OCI-LY1 (cell line): ENCODE measurements around the gene NAGLU.

Experiments used
- EZH2 ChIP-seq: fragments of 200-600 bp; sonication (generic), shearing (Covaris generic); IDR thresholded peaks from 2 replicates; pipeline ENCODE4 v1.8.0; 2017; ENCODE audit warnings: borderline replicate concordance, mixed run types, mild to moderate bottlenecking, antibody characterized with exemption, low read length, moderate library complexity, mixed read lengths
- TF ChIP-seq, protein P1 (sequence below): fragments of 200-600 bp; sonication (generic), shearing (Covaris generic); IDR thresholded peaks from 2 replicates; pipeline ENCODE4 v1.5.1; 2017; ENCODE audit warnings: mild to moderate bottlenecking, antibody characterized with exemption, low read length, moderate library complexity, mixed read lengths

DNA sequence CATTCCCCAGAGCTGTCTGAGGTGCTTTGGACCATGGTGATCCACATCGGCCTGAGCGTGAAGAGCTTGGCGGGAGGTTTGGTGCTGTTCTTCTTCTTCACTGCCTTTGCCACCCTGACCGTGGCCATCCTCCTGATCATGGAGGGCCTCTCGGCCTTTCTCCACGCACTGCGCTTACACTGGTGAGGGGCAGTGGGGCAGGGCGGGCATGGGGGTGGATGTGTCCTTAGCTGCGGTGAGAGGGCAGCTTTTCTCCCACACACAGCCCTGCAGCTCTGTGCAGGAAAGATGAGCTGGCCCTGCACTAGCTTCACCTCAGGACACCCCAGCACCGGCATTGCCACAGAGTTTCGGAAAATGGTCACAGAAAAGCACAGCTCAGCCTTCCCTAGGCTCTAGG lies 21.8 kb upstream of the NAGLU start:
- TF ChIP-seq, protein P1, sequence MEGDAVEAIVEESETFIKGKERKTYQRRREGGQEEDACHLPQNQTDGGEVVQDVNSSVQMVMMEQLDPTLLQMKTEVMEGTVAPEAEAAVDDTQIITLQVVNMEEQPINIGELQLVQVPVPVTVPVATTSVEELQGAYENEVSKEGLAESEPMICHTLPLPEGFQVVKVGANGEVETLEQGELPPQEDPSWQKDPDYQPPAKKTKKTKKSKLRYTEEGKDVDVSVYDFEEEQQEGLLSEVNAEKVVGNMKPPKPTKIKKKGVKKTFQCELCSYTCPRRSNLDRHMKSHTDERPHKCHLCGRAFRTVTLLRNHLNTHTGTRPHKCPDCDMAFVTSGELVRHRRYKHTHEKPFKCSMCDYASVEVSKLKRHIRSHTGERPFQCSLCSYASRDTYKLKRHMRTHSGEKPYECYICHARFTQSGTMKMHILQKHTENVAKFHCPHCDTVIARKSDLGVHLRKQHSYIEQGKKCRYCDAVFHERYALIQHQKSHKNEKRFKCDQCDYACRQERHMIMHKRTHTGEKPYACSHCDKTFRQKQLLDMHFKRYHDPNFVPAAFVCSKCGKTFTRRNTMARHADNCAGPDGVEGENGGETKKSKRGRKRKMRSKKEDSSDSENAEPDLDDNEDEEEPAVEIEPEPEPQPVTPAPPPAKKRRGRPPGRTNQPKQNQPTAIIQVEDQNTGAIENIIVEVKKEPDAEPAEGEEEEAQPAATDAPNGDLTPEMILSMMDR, result no peak
- TF ChIP-seq EZH2, result no peak
